ENCODE measurements around the gene DNAH17. TPM values are rescaled to one million over a fixed set of nuclear protein-coding genes. Genes with fewer than 3 reads are reported as not detected.

The DNAH17 gene
- total RNA-seq, 1 experiment from 2014 or later, result 0.11 TPM

GRCh38 chr17:78431692-78431958, 145.6 kb downstream of the DNAH17 start:
- no peak for DNase-seq (ENCODE audit: low spot score)
- Histone ChIP-seq H3K36me3 (ENCODE audit: insufficient read depth, low read length, poor library complexity, severe bottlenecking) (no peaks in the 10 kb centered on the region), H3K9me3 (ENCODE audit: low read depth, low read length, poor library complexity, severe bottlenecking) (no peaks in the 10 kb centered on the region), H3K4me3 (ENCODE audit: low read depth, low read length, poor library complexity, severe bottlenecking) (no peak overlapping the region), H3K27ac (ENCODE audit: low read depth, low read length, poor library complexity, severe bottlenecking) (no peak overlapping the region), H3K27me3 (replicated peaks; ENCODE audit: insufficient read depth, low read depth, low read length, poor library complexity) (no peaks in the 10 kb centered on the region), H3K4me1 (ENCODE audit: insufficient read depth, low read length, poor library complexity, severe bottlenecking) (no peaks in the 10 kb centered on the region)
- intact Hi-C loops (cut with micrococcal nuclease; ENCODE audit: unreplicated experiment), result no loop called here
- no TSS peak for BruUV-seq (replicated peaks)
- CTCF ChIA-PET, result no interaction called here
- no peak for TF ChIP-seq EZH2 (IDR thresholded peaks at IDR 0.05; ENCODE audit: borderline replicate concordance, low read depth, low read length, poor library complexity, severe bottlenecking)
- TF ChIP-seq, protein P1, sequence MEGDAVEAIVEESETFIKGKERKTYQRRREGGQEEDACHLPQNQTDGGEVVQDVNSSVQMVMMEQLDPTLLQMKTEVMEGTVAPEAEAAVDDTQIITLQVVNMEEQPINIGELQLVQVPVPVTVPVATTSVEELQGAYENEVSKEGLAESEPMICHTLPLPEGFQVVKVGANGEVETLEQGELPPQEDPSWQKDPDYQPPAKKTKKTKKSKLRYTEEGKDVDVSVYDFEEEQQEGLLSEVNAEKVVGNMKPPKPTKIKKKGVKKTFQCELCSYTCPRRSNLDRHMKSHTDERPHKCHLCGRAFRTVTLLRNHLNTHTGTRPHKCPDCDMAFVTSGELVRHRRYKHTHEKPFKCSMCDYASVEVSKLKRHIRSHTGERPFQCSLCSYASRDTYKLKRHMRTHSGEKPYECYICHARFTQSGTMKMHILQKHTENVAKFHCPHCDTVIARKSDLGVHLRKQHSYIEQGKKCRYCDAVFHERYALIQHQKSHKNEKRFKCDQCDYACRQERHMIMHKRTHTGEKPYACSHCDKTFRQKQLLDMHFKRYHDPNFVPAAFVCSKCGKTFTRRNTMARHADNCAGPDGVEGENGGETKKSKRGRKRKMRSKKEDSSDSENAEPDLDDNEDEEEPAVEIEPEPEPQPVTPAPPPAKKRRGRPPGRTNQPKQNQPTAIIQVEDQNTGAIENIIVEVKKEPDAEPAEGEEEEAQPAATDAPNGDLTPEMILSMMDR (conservative IDR thresholded peaks at IDR 0.05; ENCODE audit: low read depth, low read length), result no peak
- POLR2A ChIA-PET (ENCODE audit: low non-redundant PET), result no interaction called here

DNA sequence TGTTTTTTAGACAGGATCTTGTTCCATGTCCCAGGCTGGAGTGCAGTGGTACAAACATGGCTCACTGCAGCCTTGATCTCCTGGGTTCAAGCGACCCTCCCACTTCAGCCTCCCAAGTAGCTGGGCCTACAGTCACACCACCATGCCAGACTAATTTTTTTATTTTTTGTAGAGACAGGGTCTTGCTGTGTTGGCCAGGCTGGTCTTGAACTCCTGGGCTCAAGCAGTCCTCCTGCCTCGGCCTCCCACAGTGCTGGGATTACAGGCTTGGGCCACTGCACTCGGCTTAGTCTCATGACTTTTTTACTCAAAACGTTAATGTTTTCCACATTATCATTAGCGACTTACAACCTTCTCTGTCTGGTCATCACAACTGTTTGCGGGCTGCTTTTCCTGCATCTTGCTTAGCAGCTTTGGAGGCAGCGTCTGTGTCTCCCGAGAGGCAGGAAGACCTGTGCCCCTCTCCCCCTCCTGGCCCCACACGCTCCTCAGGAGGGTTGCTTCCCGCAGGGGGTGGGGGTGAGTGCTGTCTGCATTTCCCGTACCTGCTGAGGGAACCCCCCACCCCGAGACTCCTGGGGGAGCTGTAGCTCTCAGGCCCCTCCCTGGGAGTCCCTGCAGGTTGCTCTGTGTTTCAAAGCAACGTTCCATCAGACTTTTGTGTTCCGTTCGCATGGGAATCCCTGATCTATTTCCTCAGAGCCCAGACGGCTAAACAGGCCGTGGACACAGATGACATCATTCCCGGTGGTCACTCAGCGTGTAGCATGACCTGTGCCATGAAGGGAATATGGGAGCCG, 146.1 kb downstream of the DNAH17 start:
- TF ChIP-seq EZH2 (IDR thresholded peaks at IDR 0.05; ENCODE audit: borderline replicate concordance, low read depth, low read length, poor library complexity, severe bottlenecking), result no peak
- TF ChIP-seq, protein P1 (conservative IDR thresholded peaks at IDR 0.05; ENCODE audit: low read depth, low read length), result no peak
- no peaks in the 10 kb centered on the region for H3K27me3 ChIP-seq (replicated peaks; ENCODE audit: insufficient read depth, low read depth, low read length, poor library complexity)
- no peaks in the 10 kb centered on the region for H3K9me3 ChIP-seq (ENCODE audit: low read depth, low read length, poor library complexity, severe bottlenecking)
- H3K27ac ChIP-seq (ENCODE audit: low read depth, low read length, poor library complexity, severe bottlenecking), result no peak overlapping the region
- POLR2A ChIA-PET (ENCODE audit: low non-redundant PET), result no interaction called here
- no peaks in the 10 kb centered on the region for H3K4me1 ChIP-seq (ENCODE audit: insufficient read depth, low read length, poor library complexity, severe bottlenecking)
- CTCF ChIA-PET, result no interaction called here
- intact Hi-C loops (cut with micrococcal nuclease; ENCODE audit: unreplicated experiment), result no loop called here
- no peaks in the 10 kb centered on the region for H3K36me3 ChIP-seq (ENCODE audit: insufficient read depth, low read length, poor library complexity, severe bottlenecking)
- H3K4me3 ChIP-seq (ENCODE audit: low read depth, low read length, poor library complexity, severe bottlenecking), result no peak overlapping the region
- no TSS peak for BruUV-seq (replicated peaks)
- DNase-seq (ENCODE audit: low spot score), result no peak

DNA sequence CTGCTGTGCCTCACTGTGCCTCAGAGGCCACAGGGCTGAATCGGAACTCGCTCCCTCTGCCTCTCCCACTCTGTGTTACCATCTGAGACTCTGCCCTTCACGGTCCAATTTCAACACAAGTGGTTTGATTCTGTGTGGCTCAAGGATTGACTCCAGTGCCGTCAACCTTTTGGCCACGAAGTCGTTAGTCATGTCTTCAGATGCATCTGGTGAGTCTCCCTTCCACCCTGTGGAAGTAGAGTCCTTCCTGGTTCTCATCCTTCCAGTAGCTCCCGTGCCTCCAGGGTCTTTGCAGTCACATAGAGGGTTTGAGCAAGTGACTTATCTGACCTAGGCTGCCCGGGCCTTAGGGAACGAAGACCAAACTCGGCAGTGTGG, 147.6 kb downstream of the DNAH17 start:
- no peaks in the 10 kb centered on the region for H3K27me3 ChIP-seq (replicated peaks; ENCODE audit: insufficient read depth, low read depth, low read length, poor library complexity)
- no peak for DNase-seq (ENCODE audit: low spot score)
- no peak overlapping the region for H3K27ac ChIP-seq (ENCODE audit: low read depth, low read length, poor library complexity, severe bottlenecking)
- ChIA-PET POLR2A (ENCODE audit: low non-redundant PET) (no interaction called here), CTCF (no interaction called here)
- BruUV-seq (replicated peaks), result no TSS peak
- H3K4me1 ChIP-seq (ENCODE audit: insufficient read depth, low read length, poor library complexity, severe bottlenecking), result peaks cover under 1% of the 10 kb centered on the region
- intact Hi-C loops (cut with micrococcal nuclease; ENCODE audit: unreplicated experiment), result no loop called here
- TF ChIP-seq, protein P1 (conservative IDR thresholded peaks at IDR 0.05; ENCODE audit: low read depth, low read length), result no peak
- TF ChIP-seq EZH2 (IDR thresholded peaks at IDR 0.05; ENCODE audit: borderline replicate concordance, low read depth, low read length, poor library complexity, severe bottlenecking), result no peak
- H3K4me3 ChIP-seq (ENCODE audit: low read depth, low read length, poor library complexity, severe bottlenecking), result no peak overlapping the region
- peaks cover 5% of the 10 kb centered on the region for H3K36me3 ChIP-seq (ENCODE audit: insufficient read depth, low read length, poor library complexity, severe bottlenecking)
- no peaks in the 10 kb centered on the region for H3K9me3 ChIP-seq (ENCODE audit: low read depth, low read length, poor library complexity, severe bottlenecking)
